Ovary (tissue), 9 donors: ENCODE results near the gene PLAGL1. TPM values are rescaled to one million over a fixed set of nuclear protein-coding genes. Genes with fewer than 3 reads are reported as not detected.

Experiments used
- DNase-seq, 5 donors: peaks; one replicate each; pipeline ENCODE4 v3.0.0-alpha.2; 2019 to 2020
- H3K27ac ChIP-seq, 2 donors: fragments of 200-600 bp; one replicate each; pipeline versions ENCODE4 v1.5.1 to v1.8.0; 2019 to 2022
- H3K27me3 ChIP-seq: fragments of 200-600 bp; one replicate; pipeline ENCODE4 v1.8.0; 2022
- H3K36me3 ChIP-seq: fragments of 200-600 bp; sonication (generic); one replicate; pipeline ENCODE4 v1.5.1; 2019
- H3K4me1 ChIP-seq: one replicate; pipeline ENCODE4 v1.8.1; 2013; ENCODE audit warnings: mild to moderate bottlenecking, moderate library complexity; ENCODE audit not compliant: insufficient read depth
- H3K4me3 ChIP-seq: fragments of 200-600 bp; sonication (generic); one replicate; pipeline ENCODE4 v1.5.1; 2017
- H3K9me3 ChIP-seq, 2 donors: fragments of 200-600 bp in 1 of 2; sonication (generic) in 1 of 2; one replicate each; pipeline versions ENCODE4 v1.5.1 to v1.8.1; 2013 to 2019; ENCODE audit warnings: mild to moderate bottlenecking in 1 of 2, moderate library complexity in 1 of 2
- CTCF ChIP-seq, 3 donors: fragments of 450-650 bp in 2 of 3; fragments of 200-600 bp in 1 of 3; IDR thresholded peaks; one replicate each; pipeline versions ENCODE4 v1.5.1 to v1.8.0; 2016 to 2022; ENCODE audit warnings: antibody characterized with exemption in 3 of 3, mild to moderate bottlenecking in 1 of 3
- EP300 ChIP-seq: sonication (generic); formaldehyde crosslinking; IDR thresholded peaks from one replicate; pipeline ENCODE4 v1.6.1; 2017; ENCODE audit warnings: antibody characterized with exemption
- POLR2A ChIP-seq: fragments of 450-650 bp; IDR thresholded peaks from one replicate; pipeline ENCODE4 v1.6.1; 2017; ENCODE audit warnings: antibody characterized with exemption, mild to moderate bottlenecking, moderate library complexity
- WGBS, 3 donors: extraction: QIAGEN DNeasy Blood & Tissue Kit in 1 of 3; methylation state at CpG; one replicate each; pipeline versions ENCODE4 v1.1.5 to v1.1.7; 2013 to 2017; 5-methylcytosine and 5-hydroxymethylcytosine counted together
- intact Hi-C, 4 donors: fragments of 100-400 bp; cut with DNase I; formaldehyde crosslinking; loops; one replicate each; pipeline versions ENCODE4 v1.11.0 to v1.15.1; 2022 to 2023
- polyA plus RNA-seq, 2 donors: library from polyadenylated mRNA; stranded (reverse); fragments of 200-250 nt in 1 of 2; fragments of 350-450 nt in 1 of 2; fragmentation: Illumina TruSeq in 1 of 2; extraction: RNeasy Lipid Tissue Mini Kit (QIAGEN cat#74804) in 1 of 2; gene quantifications; one replicate each; pipeline ENCODE4 v1.2.3, GENCODE V29; 2013 to 2014
- total RNA-seq, 7 donors: library from RNA; depleted of rRNA in 2 of 7; stranded (reverse); fragments of >200 nt in 2 of 7; fragmentation: NEBNext Ultra II Directional in 3 of 7; extraction: Animal tissue kit (Norgen Biotek cat#: 25700) in 3 of 7; gene quantifications; one replicate each; pipeline versions ENCODE4 v1.1.0 to v1.2.4, GENCODE V29; 2016 to 2023
- donor health status: DM: no; HTN: no; CAD: no; lungs with moderate emphysema.
- donor health status: DM: no; HTN: no; CAD: no.
- donor health status: Bipolar disorder and iron deficiency.
- donor health status: DM: yes; HTN: yes; CAD: no.
- donor health status: DM: no; HTN: no; CAD: no.
- donor health status: DM: yes; HTN: yes; CAD: no.

The PLAGL1 gene
- total and polyA plus RNA-seq, 9 donors = 17.8 to 53.4 (median 32.1) TPM

GRCh38 chr6:143998686-143999085, 9.4 kb downstream of the PLAGL1 start:
- intact Hi-C loops = no loop called here
- Histone ChIP-seq H3K4me1 (no peaks in the 10 kb centered on the region), H3K27ac (no peak overlapping the region), H3K4me3 (no peak overlapping the region), H3K36me3 (no peaks in the 10 kb centered on the region), H3K27me3 (no peaks in the 10 kb centered on the region), H3K9me3 (no peaks in the 10 kb centered on the region)
- DNase-seq = no peak
- WGBS, 3 donors = 96 to 98% (median 96%) methylated on average over 2 of the region's 2 CpGs
- no peak for TF ChIP-seq CTCF (IDR thresholded peaks at IDR 0.05)
- TF ChIP-seq POLR2A = no peak
- TF ChIP-seq EP300 = no peak

- no peak overlapping the region for H3K4me3 ChIP-seq
- intact Hi-C loops = no loop called here
- no peaks in the 10 kb centered on the region for H3K9me3 ChIP-seq
- DNase-seq = no peak
- no peaks in the 10 kb centered on the region for H3K36me3 ChIP-seq
- TF ChIP-seq POLR2A = no peak
- no peak for TF ChIP-seq EP300
- no peak for TF ChIP-seq CTCF (IDR thresholded peaks at IDR 0.05)
- no peaks in the 10 kb centered on the region for H3K27me3 ChIP-seq
- no peaks in the 10 kb centered on the region for H3K4me1 ChIP-seq
- no peak overlapping the region for H3K27ac ChIP-seq
- WGBS, 3 donors = 93 to 95% (median 94%) methylated on average over 7 of the region's 7 CpGs
These were observed 14.0 kb downstream of the PLAGL1 start for GRCh38 chr6:143993965-143994646.

- no peak overlapping the region for H3K4me3 ChIP-seq
- H3K9me3 ChIP-seq = no peaks in the 10 kb centered on the region
- no peaks in the 10 kb centered on the region for H3K27me3 ChIP-seq
- TF ChIP-seq POLR2A (no peak), CTCF (IDR thresholded peaks at IDR 0.05) (no peak), EP300 (no peak)
- no peak overlapping the region for H3K27ac ChIP-seq
- DNase-seq = no peak
- 93 to 100% (median 97%) methylated on average over 1 of the region's 1 CpG for WGBS, 3 donors
- H3K36me3 ChIP-seq = no peaks in the 10 kb centered on the region
- intact Hi-C loops = no loop called here
- H3K4me1 ChIP-seq = no peaks in the 10 kb centered on the region
These were observed 15.8 kb downstream of the PLAGL1 start for GRCh38 chr6:143992285-143992684.

GRCh38 chr6:143986463-143987065, 21.5 kb downstream of the PLAGL1 start:
- Histone ChIP-seq H3K9me3 (no peaks in the 10 kb centered on the region), H3K27ac (no peak overlapping the region), H3K4me3 (no peak overlapping the region), H3K4me1 (no peaks in the 10 kb centered on the region), H3K27me3 (no peaks in the 10 kb centered on the region), H3K36me3 (no peaks in the 10 kb centered on the region)
- TF ChIP-seq EP300 = no peak
- no peak for TF ChIP-seq CTCF (IDR thresholded peaks at IDR 0.05)
- TF ChIP-seq POLR2A = no peak
- intact Hi-C loops = no loop called here
- 91 to 92% (median 91%) methylated on average over 5 of the region's 5 CpGs for WGBS, 3 donors
- DNase-seq = no peak
